ENCODE measurements around the gene NME3.

GRCh38 chr16:1732071-1732470 lies 39.3 kb downstream of the NME3 start:
- TF ChIP-seq ZNF274 (IDR thresholded peaks at IDR 0.05; ENCODE audit: low read depth, low read length) = no peak
- no peak for TF ChIP-seq SUZ12 (IDR thresholded peaks at IDR 0.05; ENCODE audit: extremely low read depth, insufficient read depth, insufficient read length)

All from NT2/D1 (cell line).